ENCODE results near the gene C1QTNF2. TPM values are rescaled to one million over a fixed set of nuclear protein-coding genes. Genes with fewer than 3 reads are reported as not detected.

The C1QTNF2 gene
- polyA plus RNA-seq, 1 donor (not counting 4 experiments of a cell fraction or from before 2014, with no cell fraction given) = 0.07 TPM

- DNase-seq (ENCODE audit: low read depth, low spot score) = no peak
- H3K4me3 ChIP-seq (ENCODE audit: control insufficient read depth in 2 of 3, extremely low read depth in 1 of 3, insufficient read depth in 2 of 3, low read depth in 1 of 3, low read length in 3 of 3) = no peak overlapping the region
- H3K9me1 ChIP-seq (ENCODE audit: control insufficient read depth, extremely low read depth, insufficient read depth, low read length) = no peaks in the 10 kb centered on the region
- H2AFZ ChIP-seq (ENCODE audit: control insufficient read depth, low read length) = no peak overlapping the region
- no peak overlapping the region for H3K27ac ChIP-seq (ENCODE audit: control insufficient read depth, insufficient read depth, low read length)
- no peak for TF ChIP-seq CTCF (optimal IDR thresholded peaks at IDR 0.05 in 1 of 3, IDR thresholded peaks at IDR 0.05 in 1 of 3, conservative IDR thresholded peaks at IDR 0.05 in 1 of 3; ENCODE audit: extremely low read depth in 1 of 3, insufficient read depth in 2 of 3, low read length in 3 of 3)
- no peak overlapping the region for H3K9ac ChIP-seq (ENCODE audit: control insufficient read depth, extremely low read depth, insufficient read depth, low read length)
- H3K36me3 ChIP-seq (ENCODE audit: control insufficient read depth in 2 of 2, extremely low read depth in 1 of 2, insufficient read depth in 2 of 2, low read length in 2 of 2) = no peaks in the 10 kb centered on the region
- H3K4me2 ChIP-seq (ENCODE audit: control insufficient read depth, extremely low read depth, insufficient read depth, low read depth, low read length) = no peak overlapping the region
- no peaks in the 10 kb centered on the region for H3K4me1 ChIP-seq (ENCODE audit: control insufficient read depth, extremely low read depth, insufficient read depth, low read length)
- H3K79me2 ChIP-seq (ENCODE audit: control insufficient read depth, insufficient read depth, low read length) = no peaks in the 10 kb centered on the region
- H4K20me1 ChIP-seq (ENCODE audit: control insufficient read depth, extremely low read depth, insufficient read depth, low read length) = no peaks in the 10 kb centered on the region
- dilution Hi-C loops (cut with MboI; ENCODE audit: extremely low pct_ligation_motif_present, low sequenced_read_pairs) = no loop called here
- no peak for FAIRE-seq
- no peaks in the 10 kb centered on the region for H3K9me3 ChIP-seq (ENCODE audit: control insufficient read depth, low read depth, low read length)
- no peaks in the 10 kb centered on the region for H3K27me3 ChIP-seq (ENCODE audit: control insufficient read depth, extremely low read depth, insufficient read depth, low read length)
Observed at GRCh38 chr5:160385496-160385895, 15.1 kb upstream of the C1QTNF2 start.

- no peaks in the 10 kb centered on the region for H4K20me1 ChIP-seq (ENCODE audit: control insufficient read depth, extremely low read depth, insufficient read depth, low read length)
- FAIRE-seq = no peak
- H3K27me3 ChIP-seq (ENCODE audit: control insufficient read depth, extremely low read depth, insufficient read depth, low read length) = no peaks in the 10 kb centered on the region
- no peak overlapping the region for H3K9ac ChIP-seq (ENCODE audit: control insufficient read depth, extremely low read depth, insufficient read depth, low read length)
- H2AFZ ChIP-seq (ENCODE audit: control insufficient read depth, low read length) = no peak overlapping the region
- no peak overlapping the region for H3K4me2 ChIP-seq (ENCODE audit: control insufficient read depth, extremely low read depth, insufficient read depth, low read depth, low read length)
- H3K27ac ChIP-seq (ENCODE audit: control insufficient read depth, insufficient read depth, low read length) = no peak overlapping the region
- H3K9me3 ChIP-seq (ENCODE audit: control insufficient read depth, low read depth, low read length) = no peaks in the 10 kb centered on the region
- no peaks in the 10 kb centered on the region for H3K9me1 ChIP-seq (ENCODE audit: control insufficient read depth, extremely low read depth, insufficient read depth, low read length)
- TF ChIP-seq EZH2 (IDR thresholded peaks at IDR 0.05; ENCODE audit: low read length) = no peak
- TF ChIP-seq CTCF (optimal IDR thresholded peaks at IDR 0.05 in 1 of 3, IDR thresholded peaks at IDR 0.05 in 1 of 3, conservative IDR thresholded peaks at IDR 0.05 in 1 of 3; ENCODE audit: extremely low read depth in 1 of 3, insufficient read depth in 2 of 3, low read length in 3 of 3) = no peak
- H3K36me3 ChIP-seq (ENCODE audit: control insufficient read depth in 2 of 2, extremely low read depth in 1 of 2, insufficient read depth in 2 of 2, low read length in 2 of 2) = no peaks in the 10 kb centered on the region
- dilution Hi-C loops (cut with MboI; ENCODE audit: extremely low pct_ligation_motif_present, low sequenced_read_pairs) = no loop called here
- no peaks in the 10 kb centered on the region for H3K4me1 ChIP-seq (ENCODE audit: control insufficient read depth, extremely low read depth, insufficient read depth, low read length)
- no peaks in the 10 kb centered on the region for H3K79me2 ChIP-seq (ENCODE audit: control insufficient read depth, insufficient read depth, low read length)
- DNase-seq (ENCODE audit: low read depth, low spot score) = no peak
- H3K4me3 ChIP-seq (ENCODE audit: control insufficient read depth in 2 of 3, extremely low read depth in 1 of 3, insufficient read depth in 2 of 3, low read depth in 1 of 3, low read length in 3 of 3) = no peak overlapping the region
Observed at GRCh38 chr5:160384681-160385080, 14.3 kb upstream of the C1QTNF2 start.
